Measurements from ENCODE around the gene RBM6.

DNA sequence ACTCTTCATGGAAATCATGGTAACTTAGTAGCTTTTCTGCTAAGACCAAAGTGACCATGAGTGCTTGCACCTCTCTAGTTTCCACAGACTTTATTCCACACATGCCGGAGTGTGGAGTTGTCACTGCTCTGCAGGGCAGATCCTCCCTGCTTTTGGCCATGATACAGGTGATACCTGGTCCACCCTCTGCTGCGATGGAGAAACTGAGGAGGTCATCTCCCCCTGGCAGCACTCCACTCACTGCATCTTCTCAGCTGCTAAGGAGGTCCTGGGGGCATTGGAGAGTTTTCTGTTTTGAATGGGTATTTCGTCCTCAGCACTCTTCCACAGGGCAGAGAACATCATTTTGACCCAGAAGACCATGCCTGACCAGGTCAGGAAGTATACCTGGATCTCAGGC is 179.8 kb downstream of the RBM6 start:
- no peak for TF ChIP-seq POLR2A (IDR thresholded peaks at IDR 0.05)
- TF ChIP-seq, protein P1, sequence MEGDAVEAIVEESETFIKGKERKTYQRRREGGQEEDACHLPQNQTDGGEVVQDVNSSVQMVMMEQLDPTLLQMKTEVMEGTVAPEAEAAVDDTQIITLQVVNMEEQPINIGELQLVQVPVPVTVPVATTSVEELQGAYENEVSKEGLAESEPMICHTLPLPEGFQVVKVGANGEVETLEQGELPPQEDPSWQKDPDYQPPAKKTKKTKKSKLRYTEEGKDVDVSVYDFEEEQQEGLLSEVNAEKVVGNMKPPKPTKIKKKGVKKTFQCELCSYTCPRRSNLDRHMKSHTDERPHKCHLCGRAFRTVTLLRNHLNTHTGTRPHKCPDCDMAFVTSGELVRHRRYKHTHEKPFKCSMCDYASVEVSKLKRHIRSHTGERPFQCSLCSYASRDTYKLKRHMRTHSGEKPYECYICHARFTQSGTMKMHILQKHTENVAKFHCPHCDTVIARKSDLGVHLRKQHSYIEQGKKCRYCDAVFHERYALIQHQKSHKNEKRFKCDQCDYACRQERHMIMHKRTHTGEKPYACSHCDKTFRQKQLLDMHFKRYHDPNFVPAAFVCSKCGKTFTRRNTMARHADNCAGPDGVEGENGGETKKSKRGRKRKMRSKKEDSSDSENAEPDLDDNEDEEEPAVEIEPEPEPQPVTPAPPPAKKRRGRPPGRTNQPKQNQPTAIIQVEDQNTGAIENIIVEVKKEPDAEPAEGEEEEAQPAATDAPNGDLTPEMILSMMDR (IDR thresholded peaks at IDR 0.05), result no peak

All from thyroid gland (tissue), 4 donors.